GM19043 (cell line): ENCODE data around the gene KRTAP12-4.
"Not testable (repeated sequence)": the region's sequence is repeated elsewhere in the genome, so short reads cannot be mapped to it uniquely, and the experiment has no call there.

Experiments used
- ATAC-seq: cut with Tn5 transposase; IDR thresholded peaks from one replicate; pipeline ENCODE4 v1.9.1; 2021; ENCODE audit warnings: low read depth; ENCODE audit not compliant: unreplicated experiment

Gene KRTAP12-4

GRCh38 chr21:44654576-44655175, at the start of gene KRTAP12-4:
KRTAP12-4 (minus strand) TSS chr21:44654659; CDS start chr21:44654614, 45 bp downstream.
- no peak for ATAC-seq

- no peak for ATAC-seq
Measured at GRCh38 chr21:44703731-44704635, 49.5 kb upstream of the KRTAP12-4 start.

GRCh38 chr21:44702973-44703730, 48.7 kb upstream of the KRTAP12-4 start:
- ATAC-seq: no peak

GRCh38 chr21:44702111-44702972, 47.9 kb upstream of the KRTAP12-4 start:
- ATAC-seq: no peak

- no peak for ATAC-seq
Measured at GRCh38 chr21:44701541-44701940, 47.1 kb upstream of the KRTAP12-4 start.

- ATAC-seq: no peak
Measured at GRCh38 chr21:44701023-44701400, 46.6 kb upstream of the KRTAP12-4 start.

- no peak for ATAC-seq
Measured at GRCh38 chr21:44700101-44701022, 45.9 kb upstream of the KRTAP12-4 start.

- ATAC-seq: no peak
Measured at GRCh38 chr21:44699502-44700001, 45.1 kb upstream of the KRTAP12-4 start.

- no peak for ATAC-seq
Measured at GRCh38 chr21:44697811-44698734, 43.6 kb upstream of the KRTAP12-4 start.

- not testable (repeated sequence) for ATAC-seq
Measured at GRCh38 chr21:44697172-44697810, 42.8 kb upstream of the KRTAP12-4 start, which contains the start of gene KRTAP10-12. KRTAP10-12 (plus strand) TSS chr21:44697172; CDS start chr21:44697202, 30 bp downstream.

- ATAC-seq: no peak
Measured at GRCh38 chr21:44696572-44696971, 42.1 kb upstream of the KRTAP12-4 start.

- ATAC-seq: no peak
Measured at GRCh38 chr21:44695641-44696040, 41.2 kb upstream of the KRTAP12-4 start.

GRCh38 chr21:44695184-44695583, 40.7 kb upstream of the KRTAP12-4 start:
- no peak for ATAC-seq

GRCh38 chr21:44694776-44695175, 40.3 kb upstream of the KRTAP12-4 start:
- no peak for ATAC-seq

GRCh38 chr21:44692798-44693512, 38.5 kb upstream of the KRTAP12-4 start:
- ATAC-seq: no peak

- no peak for ATAC-seq
Measured at GRCh38 chr21:44691686-44692085, 37.2 kb upstream of the KRTAP12-4 start.

GRCh38 chr21:44689740-44690139, 35.3 kb upstream of the KRTAP12-4 start:
- ATAC-seq: not testable (repeated sequence)
